GM12878 (cell line): Measurements from ENCODE around the gene RACGAP1. TPM values are rescaled to one million over a fixed set of nuclear protein-coding genes. Genes with fewer than 3 reads are reported as not detected.

Experiments
- ATAC-seq: fragments of 200-7000 bp; cut with Tn5 transposase; 3 replicates; pipeline ENCODE4 v1.9.1; 2020; ENCODE audit warnings: mild to moderate bottlenecking, moderate library complexity
- BruUV-seq: library from RNA; stranded (reverse); fragments of 400-500 nt; replicated peaks from 2 replicates; lab custom pipeline; 2021; lab: Mats Ljungman, UMichigan
- CTCF ChIA-PET: fragments of 300-600 bp; sonication (Branson Sonifier 250); formaldehyde crosslinking; extraction: SDS; loops from one replicate; lab custom pipeline; 2021; ENCODE audit warnings: inconsistent platforms; lab: Yijun Ruan, JAX
- POLR2A ChIA-PET: fragments of 350-600 bp; formaldehyde crosslinking; extraction: SDS; loops from one replicate; lab custom pipeline; 2021; ENCODE audit warnings: inconsistent platforms; lab: Charles Lee
- RAD21 ChIA-PET: fragments of 300-600 bp; sonication (Branson Sonifier 250); formaldehyde crosslinking; loops from one replicate; lab custom pipeline; 2023; ENCODE audit warnings: antibody characterized with exemption; ENCODE audit not compliant: unreplicated experiment; lab: Charles Lee
- SMC1A ChIA-PET: fragments of 300-600 bp; sonication (Branson Sonifier 250); formaldehyde crosslinking; loops from one replicate; lab custom pipeline; 2023; ENCODE audit not compliant: unreplicated experiment, uncharacterized antibody; lab: Charles Lee
- DNase-seq: peaks from one replicate; pipeline ENCODE4 v3.0.0-alpha.2; 2011; ENCODE audit warnings: low read depth, low spot score
- FAIRE-seq: peaks from 3 replicates; lab custom pipeline; 2011; peaks lifted over from hg19 to GRCh38; lab: Jason Lieb, UNC
- H2AFZ ChIP-seq: 2 replicates; pipeline ENCODE4 v1.6.0; 2011; ENCODE audit warnings: low read depth, low read length, control low read depth; ENCODE audit not compliant: control insufficient read depth
- H3K27ac ChIP-seq: 2 replicates; pipeline ENCODE4 v1.5.1; 2011; ENCODE audit warnings: control low read depth; ENCODE audit not compliant: control insufficient read depth, insufficient read depth
- H3K27me3 ChIP-seq, 2 experiments: replicated peaks in 1 of 2; 2 replicates each; pipeline versions ENCODE4 v1.6.0 to v1.6.1; 2011; ENCODE audit warnings: low read length in 1 of 2; ENCODE audit not compliant: control insufficient read depth in 2 of 2, insufficient read depth in 2 of 2
- H3K36me3 ChIP-seq, 2 experiments: 2 replicates each; pipeline ENCODE4 v1.5.1; 2011; ENCODE audit warnings: low read length in 1 of 2; ENCODE audit not compliant: control insufficient read depth in 2 of 2, insufficient read depth in 2 of 2
- H3K4me1 ChIP-seq: 2 replicates; pipeline ENCODE4 v1.6.1; 2011; ENCODE audit warnings: mild to moderate bottlenecking, low read length, moderate library complexity, mixed read lengths; ENCODE audit not compliant: control insufficient read depth, insufficient read depth
- H3K4me2 ChIP-seq: 2 replicates; pipeline ENCODE4 v1.6.0; 2011; ENCODE audit warnings: control low read depth; ENCODE audit not compliant: control insufficient read depth, insufficient read depth
- H3K4me3 ChIP-seq: fragments of 200-600 bp; sonication (generic); 2 replicates; pipeline ENCODE4 v1.5.1; 2016
- H3K79me2 ChIP-seq: 2 replicates; pipeline ENCODE4 v1.6.0; 2011; ENCODE audit warnings: low read length; ENCODE audit not compliant: control insufficient read depth, insufficient read depth
- H3K9ac ChIP-seq: 2 replicates; pipeline ENCODE4 v1.8.0; 2011; ENCODE audit warnings: low read length, control low read depth, mixed read lengths; ENCODE audit not compliant: control insufficient read depth, insufficient read depth
- H3K9me3 ChIP-seq: replicated peaks from 3 replicates; pipeline ENCODE4 v1.5.1; 2011; ENCODE audit warnings: mild to moderate bottlenecking, low read length; ENCODE audit not compliant: control insufficient read depth, insufficient read depth
- H4K20me1 ChIP-seq: 2 replicates; pipeline ENCODE4 v1.6.0; 2011; ENCODE audit not compliant: control insufficient read depth, insufficient read depth
- BACH1 ChIP-seq: fragments of 450-650 bp; IDR thresholded peaks from 2 replicates; pipeline ENCODE4 v1.6.1; 2017; ENCODE audit warnings: mild to moderate bottlenecking, borderline replicate concordance
- CBFB ChIP-seq: IDR thresholded peaks from 2 replicates; pipeline ENCODE4 v1.6.1; 2016; ENCODE audit warnings: antibody characterized with exemption, low read depth
- E2F8 ChIP-seq: fragments of 450-650 bp; IDR thresholded peaks from 2 replicates; pipeline ENCODE4 v1.6.1; 2018; ENCODE audit warnings: mild to moderate bottlenecking, low read depth, moderate library complexity; ENCODE audit not compliant: partially characterized antibody
- FOS ChIP-seq: IDR thresholded peaks from 3 replicates; pipeline ENCODE4 v1.6.1; 2011; ENCODE audit warnings: borderline replicate concordance; ENCODE audit not compliant: insufficient read length; ENCODE audit errors: extremely low read depth
- PRDM15 ChIP-seq: fragments of 450-650 bp; formaldehyde crosslinking; IDR thresholded peaks from 2 replicates; pipeline ENCODE4 v1.4.0; 2020; ENCODE audit warnings: mild to moderate bottlenecking, moderate library complexity
- RUNX3 ChIP-seq: IDR thresholded peaks from 2 replicates; pipeline ENCODE4 v1.6.1; 2012; ENCODE audit warnings: low read length, inconsistent platforms
- SUPT20H ChIP-seq: IDR thresholded peaks from 2 replicates; pipeline ENCODE4 v1.6.1; 2011; ENCODE audit warnings: low read depth, mild to moderate bottlenecking, low read length, moderate library complexity, borderline replicate concordance; ENCODE audit not compliant: control insufficient read depth
- WGBS: methylation state at CpG from one replicate; pipeline ENCODE4 v1.1.6; 2016; ENCODE audit warnings: low lambda C conversion rate; ENCODE audit not compliant: insufficient replicate concordance, insufficient coverage; ENCODE audit errors: missing lambda C conversion rate; 5-methylcytosine and 5-hydroxymethylcytosine counted together
- in situ Hi-C: fragments of 300-500 bp; cut with MboI; formaldehyde crosslinking; loops from 9 replicates; pipeline ENCODE4 v1.14.3; 2018; ENCODE audit warnings: mixed read lengths
- intact Hi-C: fragments of 100-400 bp; cut with micrococcal nuclease; formaldehyde crosslinking; loops from one replicate; pipeline ENCODE4 v1.14.2; 2022; ENCODE audit not compliant: unreplicated experiment
- polyA plus RNA-seq, 11 experiments: library from polyadenylated mRNA; depleted of rRNA in 4 of 11; unstranded in 6 of 11; stranded (reverse) in 5 of 11; fragments of >200 nt; fragmentation: Nextera tagmentation in 4 of 11; fragmentation: Illumina TruSeq in 1 of 11; extraction: Ambion mirVana in 4 of 11; extraction: Trizol in 1 of 11; gene quantifications; 1 replicate in 1 of 11; 2 replicates in 10 of 11; pipeline versions ENCODE4 v1.2.1 to v1.2.3, GENCODE V29; 2011 to 2016; ENCODE audit warnings: inconsistent platforms in 2 of 11, missing spikeins in 2 of 11, low read depth in 1 of 11
- total RNA-seq, 4 experiments: library from RNA; depleted of rRNA in 3 of 4; stranded (reverse); fragments of >200 nt in 3 of 4; fragmentation: Illumina TruSeq in 1 of 4; extraction: Trizol in 1 of 4; gene quantifications; 2 replicates each; pipeline versions ENCODE4 v1.2.1 to v1.2.3, GENCODE V29; 2013 to 2021
- TF ChIP-seq, protein P1 (sequence below): IDR thresholded peaks from 2 replicates; pipeline ENCODE4 v1.6.1; 2012; ENCODE audit warnings: low read depth, low read length, improper control_type of control experiment

RACGAP1 gene
- total and polyA plus RNA-seq, 10 of the 15 experiments (the other 5 are each of a cell fraction or from before 2014, with no cell fraction given): 32.4 to 87.9 (median 76.2) TPM

GRCh38 chr12:49953151-49953550, 72.1 kb downstream of the RACGAP1 start:
- H3K4me3 ChIP-seq: no peak overlapping the region
- peaks cover 8 to 12% of the 10 kb centered on the region in 2 experiments for H3K27me3 ChIP-seq
- DNase-seq (no peak), FAIRE-seq (no peak), ATAC-seq (no peak; the same call in 1 of the 3 replicates)
- ChIA-PET SMC1A (no interaction called here), RAD21 (no interaction called here), POLR2A (no interaction called here), CTCF (interaction anchor here (1.1 to 1.7 kb wide), 3 partner anchors 8 to 118 kb away, joined by 3 to 4 read pairs (median 4); no protein-coding TSS in a partner anchor)
- no peak overlapping the region for H3K4me2 ChIP-seq
- H3K9me3 ChIP-seq: no peaks in the 10 kb centered on the region; the same call in 2 of the 3 replicates
- 13% methylated on average over 4 of the region's 4 CpGs for WGBS
- no peak for TF ChIP-seq BACH1
- TF ChIP-seq SUPT20H: no peak
- TF ChIP-seq FOS: no peak
- no peak for TF ChIP-seq CBFB
- TF ChIP-seq, protein P1, sequence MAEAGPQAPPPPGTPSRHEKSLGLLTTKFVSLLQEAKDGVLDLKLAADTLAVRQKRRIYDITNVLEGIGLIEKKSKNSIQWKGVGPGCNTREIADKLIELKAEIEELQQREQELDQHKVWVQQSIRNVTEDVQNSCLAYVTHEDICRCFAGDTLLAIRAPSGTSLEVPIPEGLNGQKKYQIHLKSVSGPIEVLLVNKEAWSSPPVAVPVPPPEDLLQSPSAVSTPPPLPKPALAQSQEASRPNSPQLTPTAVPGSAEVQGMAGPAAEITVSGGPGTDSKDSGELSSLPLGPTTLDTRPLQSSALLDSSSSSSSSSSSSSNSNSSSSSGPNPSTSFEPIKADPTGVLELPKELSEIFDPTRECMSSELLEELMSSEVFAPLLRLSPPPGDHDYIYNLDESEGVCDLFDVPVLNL: no peak
- TF ChIP-seq E2F8: no peak
- no peak for TF ChIP-seq RUNX3
- no peak for TF ChIP-seq PRDM15
- no peaks in the 10 kb centered on the region for H3K36me3 ChIP-seq
- H3K27ac ChIP-seq: no peak overlapping the region
- no peak overlapping the region for H3K9ac ChIP-seq
- no peaks in the 10 kb centered on the region for H3K79me2 ChIP-seq
- in situ Hi-C loops: no loop called here
- intact Hi-C loops: no loop called here
- H2AFZ ChIP-seq: no peak overlapping the region
- H4K20me1 ChIP-seq: no peaks in the 10 kb centered on the region
- H3K4me1 ChIP-seq: no peaks in the 10 kb centered on the region
- BruUV-seq: no TSS peak
